Endothelial cell of umbilical vein (primary cell): ENCODE measurements around the gene CCDC136. TPM values are rescaled to one million over a fixed set of nuclear protein-coding genes. Genes with fewer than 3 reads are reported as not detected.

Experiments used
- BruUV-seq: library from RNA; stranded (reverse); fragments of 400-500 nt; replicated peaks from 2 replicates; lab custom pipeline; 2021; lab: Mats Ljungman, UMichigan
- CTCF ChIA-PET: fragments of 300-600, 350-600 bp; sonication (Branson Sonifier 250); formaldehyde crosslinking; loops from one replicate; lab custom pipeline; 2021; ENCODE audit warnings: antibody characterized with exemption, inconsistent platforms; lab: Charles Lee
- POLR2A ChIA-PET: fragments of 300-600, 350-600 bp; sonication (Branson Sonifier 250); formaldehyde crosslinking; loops from one replicate; lab custom pipeline; 2021; ENCODE audit warnings: antibody characterized with exemption, inconsistent platforms; lab: Charles Lee
- DNase-seq: peaks from one replicate; pipeline ENCODE4 v3.0.0-alpha.2; 2011; ENCODE audit warnings: low read depth, low spot score
- FAIRE-seq: peaks from 2 replicates; lab custom pipeline; 2011; peaks lifted over from hg19 to GRCh38; lab: Jason Lieb, UNC
- H2AFZ ChIP-seq: 2 replicates; pipeline ENCODE4 v1.6.0; 2012; ENCODE audit warnings: low read depth, low read length, control low read depth, inconsistent platforms
- H3K27ac ChIP-seq: 2 replicates; pipeline ENCODE4 v1.5.1; 2011; ENCODE audit warnings: low read depth, mild to moderate bottlenecking, control low read depth, low read length, moderate library complexity; ENCODE audit not compliant: insufficient read depth
- H3K27me3 ChIP-seq, 2 experiments: 2 replicates each; pipeline versions ENCODE4 v1.6.0 to v1.6.1; 2011; ENCODE audit warnings: low read length in 2 of 2, mixed read lengths in 1 of 2; ENCODE audit not compliant: control insufficient read depth in 2 of 2, insufficient read depth in 2 of 2
- H3K36me3 ChIP-seq, 2 experiments: 2 replicates in 1 of 2; 3 replicates in 1 of 2; pipeline ENCODE4 v1.5.1; 2011; ENCODE audit warnings: low read length in 2 of 2, mild to moderate bottlenecking in 1 of 2, moderate library complexity in 1 of 2; ENCODE audit not compliant: control insufficient read depth in 2 of 2, insufficient read depth in 2 of 2; ENCODE audit errors: extremely low read depth in 1 of 2
- H3K4me1 ChIP-seq: 3 replicates; pipeline ENCODE4 v1.5.1; 2011; ENCODE audit warnings: mild to moderate bottlenecking, low read length; ENCODE audit not compliant: control insufficient read depth, insufficient read depth; ENCODE audit errors: extremely low read depth
- H3K4me2 ChIP-seq: 2 replicates; pipeline ENCODE4 v1.6.1; 2011; ENCODE audit warnings: low read length, control low read depth, mixed read lengths; ENCODE audit not compliant: insufficient read depth
- H3K4me3 ChIP-seq, 3 experiments: fragments of 200-600 bp in 1 of 3; sonication (generic), shearing (Covaris generic) in 1 of 3; replicated peaks in 1 of 3; 2 replicates each; pipeline ENCODE4 v1.5.1; 2011 to 2016; ENCODE audit warnings: control low read depth in 3 of 3, low read length in 3 of 3, mild to moderate bottlenecking in 2 of 3, inconsistent platforms in 1 of 3, low read depth in 1 of 3, moderate library complexity in 1 of 3; ENCODE audit not compliant: insufficient read depth in 1 of 3
- H3K79me2 ChIP-seq: 2 replicates; pipeline ENCODE4 v1.6.0; 2012; ENCODE audit warnings: low read length, inconsistent platforms; ENCODE audit not compliant: control insufficient read depth, insufficient read depth
- H3K9ac ChIP-seq: replicated peaks from 2 replicates; pipeline ENCODE3; 2011; ENCODE audit warnings: low read length, control low read depth; ENCODE audit not compliant: insufficient read depth; ENCODE audit errors: extremely low read depth
- H3K9me1 ChIP-seq: replicated peaks from 3 replicates; pipeline ENCODE4 v1.6.0; 2011; ENCODE audit warnings: mild to moderate bottlenecking, low read length; ENCODE audit not compliant: control insufficient read depth, insufficient read depth; ENCODE audit errors: extremely low read depth
- H3K9me3 ChIP-seq: replicated peaks from 2 replicates; pipeline ENCODE4 v1.5.1; 2012; ENCODE audit warnings: low read length, inconsistent platforms; ENCODE audit not compliant: control insufficient read depth, insufficient read depth
- H4K20me1 ChIP-seq: replicated peaks from 2 replicates; pipeline ENCODE3; 2011; ENCODE audit warnings: mild to moderate bottlenecking, low read length; ENCODE audit not compliant: control insufficient read depth, insufficient read depth; ENCODE audit errors: extremely low read depth
- EZH2 ChIP-seq: IDR thresholded peaks from 2 replicates; pipeline ENCODE4 v1.6.1; 2012; ENCODE audit warnings: borderline replicate concordance, low read depth, mild to moderate bottlenecking, moderate library complexity, low read length, inconsistent platforms; ENCODE audit not compliant: severe bottlenecking
- FOS ChIP-seq: IDR thresholded peaks from 2 replicates; pipeline ENCODE4 v1.6.1; 2011; ENCODE audit warnings: mild to moderate bottlenecking, low read length, moderate library complexity, borderline replicate concordance; ENCODE audit not compliant: insufficient read depth
- GATA2 ChIP-seq: IDR thresholded peaks from 2 replicates; pipeline ENCODE4 v1.7.0; 2011; ENCODE audit warnings: low read depth, mild to moderate bottlenecking, moderate library complexity, mixed read lengths, low read length; ENCODE audit not compliant: insufficient read length, insufficient read depth
- JUN ChIP-seq: IDR thresholded peaks from 2 replicates; pipeline ENCODE4 v1.6.1; 2011; ENCODE audit warnings: borderline replicate concordance, low read depth; ENCODE audit not compliant: insufficient read length, insufficient read depth
- MYC ChIP-seq: IDR thresholded peaks from one replicate; pipeline ENCODE4 v1.6.1; 2011; ENCODE audit warnings: mild to moderate bottlenecking, low read depth, low read length
- POLR2A ChIP-seq: IDR thresholded peaks from 2 replicates; pipeline ENCODE4 v1.6.1; 2012; ENCODE audit warnings: low read depth, mild to moderate bottlenecking, control low read depth, low read length
- POLR2AphosphoS5 ChIP-seq: IDR thresholded peaks from 2 replicates; pipeline ENCODE4 v1.6.1; 2012; ENCODE audit warnings: low read depth, mild to moderate bottlenecking, control low read depth, low read length, moderate library complexity; ENCODE audit not compliant: insufficient read depth
- dilution Hi-C: fragments of 300-500 bp; cut with MboI; formaldehyde crosslinking; loops from one replicate; pipeline ENCODE4 v1.15.0; 2019; ENCODE audit warnings: low sequenced_read_pairs; ENCODE audit not compliant: extremely low pct_ligation_motif_present
- intact Hi-C: fragments of 100-400 bp; cut with micrococcal nuclease; formaldehyde crosslinking; loops from one replicate; pipeline ENCODE4 v1.10.0; 2022
- polyA plus RNA-seq, 4 experiments: library from polyadenylated mRNA; depleted of rRNA in 3 of 4; stranded (reverse) in 3 of 4; unstranded in 1 of 4; fragments of >200 nt; gene quantifications; 2 replicates each; pipeline versions ENCODE4 v1.2.1 to v1.2.3, GENCODE V29; 2011 to 2012; ENCODE audit warnings: missing spikeins in 1 of 4
- total RNA-seq: library from RNA; stranded (reverse); gene quantifications from 2 replicates; pipeline ENCODE4 v1.2.3, GENCODE V29; 2021
- TF ChIP-seq, protein P1 (sequence below): IDR thresholded peaks from 2 replicates; pipeline ENCODE4 v1.6.1; 2011; ENCODE audit not compliant: insufficient read depth, insufficient read length
- TF ChIP-seq, protein P2 (sequence below), 2 donors: IDR thresholded peaks; 1 replicate in 1 of 2; 2 replicates in 1 of 2; pipeline ENCODE4 v1.5.1; 2011; ENCODE audit warnings: low read length in 2 of 2, mild to moderate bottlenecking in 2 of 2, moderate library complexity in 2 of 2, control low read depth in 1 of 2, inconsistent platforms in 1 of 2, low read depth in 1 of 2; ENCODE audit not compliant: insufficient read depth in 1 of 2; ENCODE audit errors: extremely low read depth in 1 of 2

CCDC136 gene
- total and polyA plus RNA-seq, 2 donors (not counting 3 experiments of a cell fraction or from before 2014, with no cell fraction given), result 1.8 to 3.3 TPM

GRCh38 chr7:128752251-128752650 lies 39.5 kb upstream of the CCDC136 start:
- no peak for FAIRE-seq
- no peak for DNase-seq
- ChIA-PET CTCF (no interaction called here), POLR2A (no interaction called here)
- no peak overlapping the region for H3K4me3 ChIP-seq
- no peak overlapping the region for H3K4me2 ChIP-seq
- dilution Hi-C loops (no loop called here), intact Hi-C loops (no loop called here)
- H4K20me1 ChIP-seq, result peaks cover 16% of the 10 kb centered on the region
- BruUV-seq, result no TSS peak
- H3K79me2 ChIP-seq, result peaks cover 72% of the 10 kb centered on the region
- H3K36me3 ChIP-seq, result peaks cover 25 to 40% of the 10 kb centered on the region in 2 experiments
- H2AFZ ChIP-seq, result no peak overlapping the region
- H3K9me3 ChIP-seq, result no peaks in the 10 kb centered on the region
- TF ChIP-seq, protein P1, sequence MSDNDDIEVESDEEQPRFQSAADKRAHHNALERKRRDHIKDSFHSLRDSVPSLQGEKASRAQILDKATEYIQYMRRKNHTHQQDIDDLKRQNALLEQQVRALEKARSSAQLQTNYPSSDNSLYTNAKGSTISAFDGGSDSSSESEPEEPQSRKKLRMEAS, result no peak
- TF ChIP-seq POLR2A (no peak), POLR2AphosphoS5 (no peak), FOS (no peak), EZH2 (no peak), JUN (no peak), MYC (no peak), GATA2 (no peak)
- TF ChIP-seq, protein P2, sequence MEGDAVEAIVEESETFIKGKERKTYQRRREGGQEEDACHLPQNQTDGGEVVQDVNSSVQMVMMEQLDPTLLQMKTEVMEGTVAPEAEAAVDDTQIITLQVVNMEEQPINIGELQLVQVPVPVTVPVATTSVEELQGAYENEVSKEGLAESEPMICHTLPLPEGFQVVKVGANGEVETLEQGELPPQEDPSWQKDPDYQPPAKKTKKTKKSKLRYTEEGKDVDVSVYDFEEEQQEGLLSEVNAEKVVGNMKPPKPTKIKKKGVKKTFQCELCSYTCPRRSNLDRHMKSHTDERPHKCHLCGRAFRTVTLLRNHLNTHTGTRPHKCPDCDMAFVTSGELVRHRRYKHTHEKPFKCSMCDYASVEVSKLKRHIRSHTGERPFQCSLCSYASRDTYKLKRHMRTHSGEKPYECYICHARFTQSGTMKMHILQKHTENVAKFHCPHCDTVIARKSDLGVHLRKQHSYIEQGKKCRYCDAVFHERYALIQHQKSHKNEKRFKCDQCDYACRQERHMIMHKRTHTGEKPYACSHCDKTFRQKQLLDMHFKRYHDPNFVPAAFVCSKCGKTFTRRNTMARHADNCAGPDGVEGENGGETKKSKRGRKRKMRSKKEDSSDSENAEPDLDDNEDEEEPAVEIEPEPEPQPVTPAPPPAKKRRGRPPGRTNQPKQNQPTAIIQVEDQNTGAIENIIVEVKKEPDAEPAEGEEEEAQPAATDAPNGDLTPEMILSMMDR (IDR thresholded peaks at IDR 0.05; ENCODE audit: extremely low read depth in 1 of 2, insufficient read depth in 1 of 2, low read depth in 1 of 2, low read length in 2 of 2), result no peak
- H3K9me1 ChIP-seq, result peaks cover 2% of the 10 kb centered on the region
- H3K27ac ChIP-seq, result no peak overlapping the region
- no peak overlapping the region for H3K9ac ChIP-seq
- H3K4me1 ChIP-seq, result no peaks in the 10 kb centered on the region
- no peaks in the 10 kb centered on the region for H3K27me3 ChIP-seq
